HG03460 (cell line): ENCODE data around the gene CSF1.
"Not testable (repeated sequence)": the region's sequence is repeated elsewhere in the genome, so short reads cannot be mapped to it uniquely, and the experiment has no call there.

Experiments
- ATAC-seq: cut with Tn5 transposase; IDR thresholded peaks from one replicate; pipeline ENCODE4 v1.9.1; 2021; ENCODE audit not compliant: unreplicated experiment

CSF1 gene, protein sequence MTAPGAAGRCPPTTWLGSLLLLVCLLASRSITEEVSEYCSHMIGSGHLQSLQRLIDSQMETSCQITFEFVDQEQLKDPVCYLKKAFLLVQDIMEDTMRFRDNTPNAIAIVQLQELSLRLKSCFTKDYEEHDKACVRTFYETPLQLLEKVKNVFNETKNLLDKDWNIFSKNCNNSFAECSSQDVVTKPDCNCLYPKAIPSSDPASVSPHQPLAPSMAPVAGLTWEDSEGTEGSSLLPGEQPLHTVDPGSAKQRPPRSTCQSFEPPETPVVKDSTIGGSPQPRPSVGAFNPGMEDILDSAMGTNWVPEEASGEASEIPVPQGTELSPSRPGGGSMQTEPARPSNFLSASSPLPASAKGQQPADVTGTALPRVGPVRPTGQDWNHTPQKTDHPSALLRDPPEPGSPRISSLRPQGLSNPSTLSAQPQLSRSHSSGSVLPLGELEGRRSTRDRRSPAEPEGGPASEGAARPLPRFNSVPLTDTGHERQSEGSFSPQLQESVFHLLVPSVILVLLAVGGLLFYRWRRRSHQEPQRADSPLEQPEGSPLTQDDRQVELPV

DNA sequence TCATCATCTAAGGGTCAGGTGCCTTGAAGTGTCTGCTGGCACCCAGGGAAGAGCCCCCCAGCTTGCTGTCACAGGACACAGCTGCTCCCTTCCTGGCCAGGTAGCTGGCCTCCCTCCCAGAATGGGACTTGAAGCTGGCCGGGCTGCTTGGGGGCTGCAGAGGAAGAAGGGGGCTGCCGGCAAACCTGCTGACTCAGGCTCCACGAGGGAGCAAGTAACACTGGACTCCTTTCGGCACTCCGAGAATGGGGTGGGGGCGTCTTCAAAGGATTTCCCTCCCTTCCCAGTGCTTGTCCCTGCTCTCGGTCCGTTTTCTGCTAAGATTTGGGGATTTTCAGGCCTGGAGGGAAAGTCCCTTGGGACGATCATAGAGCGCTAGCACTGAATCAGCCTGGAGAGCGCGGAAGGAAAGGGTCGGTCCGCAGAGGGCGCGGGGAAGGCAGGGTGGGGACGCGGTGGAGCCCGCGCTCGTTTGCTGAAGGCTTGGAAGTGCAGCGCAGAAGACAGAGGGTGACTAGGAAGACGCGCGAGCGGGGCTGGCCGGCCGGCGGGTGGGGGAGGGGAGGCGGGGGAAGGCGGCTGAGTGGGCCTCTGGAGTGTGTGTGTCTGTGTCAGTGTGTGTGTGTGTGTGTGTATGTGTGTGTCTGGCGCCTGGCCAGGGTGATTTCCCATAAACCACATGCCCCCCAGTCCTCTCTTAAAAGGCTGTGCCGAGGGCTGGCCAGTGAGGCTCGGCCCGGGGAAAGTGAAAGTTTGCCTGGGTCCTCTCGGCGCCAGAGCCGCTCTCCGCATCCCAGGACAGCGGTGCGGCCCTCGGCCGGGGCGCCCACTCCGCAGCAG is at the start of gene CSF1:
Gene CSF1, plus strand, starts transcription at position 727 of the 840 bp plus-strand sequence. CDS start 175 bp downstream, outside the sequence.
- no peak for ATAC-seq

DNA sequence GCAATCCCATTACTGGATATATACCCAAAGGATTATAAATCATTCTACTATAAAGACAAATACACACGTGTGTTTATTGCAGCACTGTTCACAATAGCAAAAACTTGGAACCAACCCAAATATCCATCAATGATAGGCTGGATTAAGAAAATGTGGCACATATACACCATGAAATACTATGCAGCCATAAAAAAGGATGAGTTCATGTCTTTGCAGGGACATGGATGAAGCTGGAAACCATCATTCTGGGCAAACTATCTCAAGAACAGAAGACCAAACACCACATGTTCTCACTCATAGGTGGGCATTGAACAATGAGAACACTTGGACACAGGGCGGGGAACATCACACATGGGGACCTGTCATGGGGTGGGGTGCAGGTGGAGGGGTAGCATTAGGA is 49.0 kb upstream of the CSF1 start:
- not testable (repeated sequence) for ATAC-seq

DNA sequence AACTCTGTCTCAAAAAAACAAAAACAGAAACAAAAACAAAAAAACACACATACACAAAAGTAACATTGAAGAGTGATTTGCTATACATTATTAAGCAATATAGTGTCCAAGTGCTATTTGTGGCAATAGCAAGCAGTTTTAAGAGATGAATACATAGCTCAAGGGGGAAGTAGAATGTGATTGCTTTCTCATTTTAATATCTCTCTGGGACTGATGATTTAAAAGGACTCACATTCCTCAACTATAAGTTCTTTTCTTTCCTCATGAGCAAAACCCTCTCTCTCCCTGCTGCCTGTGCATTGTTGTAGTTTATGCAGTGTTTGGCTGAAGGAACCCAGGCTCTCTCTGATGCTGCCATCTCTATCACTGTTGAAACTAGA is 47.0 kb upstream of the CSF1 start:
- no peak for ATAC-seq

DNA sequence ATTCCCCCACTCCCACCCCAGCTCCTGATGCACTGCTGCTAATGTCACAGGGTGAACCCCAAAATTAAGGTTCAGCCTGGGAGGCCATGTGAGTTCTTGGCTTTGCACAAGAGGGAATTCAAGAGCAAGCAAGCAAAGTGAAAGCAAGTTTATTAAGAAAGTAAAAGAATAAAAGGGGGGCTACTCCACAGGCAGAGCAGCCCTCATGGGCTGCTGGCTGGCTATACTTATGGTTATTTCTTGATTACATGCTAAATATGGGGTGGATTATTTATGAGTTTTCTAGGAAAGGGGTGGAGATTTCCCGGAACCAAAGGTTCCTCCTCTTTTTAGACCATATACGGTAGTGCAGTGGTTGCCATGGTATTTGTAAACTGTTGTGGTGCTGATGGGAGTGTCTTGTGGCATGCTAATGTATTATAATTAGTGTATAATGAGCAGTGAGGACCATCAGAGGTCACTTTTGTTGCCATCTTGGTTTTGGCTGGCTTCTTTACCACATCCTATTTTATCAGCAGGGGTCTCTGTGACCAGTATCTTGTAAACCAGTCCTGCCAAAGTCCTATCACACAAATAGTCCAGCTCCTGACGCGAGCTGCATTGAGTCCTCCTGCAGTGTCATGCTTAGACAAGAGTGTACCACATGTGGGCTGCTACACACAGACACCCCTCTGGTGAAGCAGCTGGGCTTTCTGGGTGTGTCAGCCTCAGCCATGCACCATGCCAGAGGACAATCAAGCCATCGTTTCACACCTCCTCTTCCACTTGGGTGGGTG is 46.4 kb upstream of the CSF1 start:
- no peak for ATAC-seq

DNA sequence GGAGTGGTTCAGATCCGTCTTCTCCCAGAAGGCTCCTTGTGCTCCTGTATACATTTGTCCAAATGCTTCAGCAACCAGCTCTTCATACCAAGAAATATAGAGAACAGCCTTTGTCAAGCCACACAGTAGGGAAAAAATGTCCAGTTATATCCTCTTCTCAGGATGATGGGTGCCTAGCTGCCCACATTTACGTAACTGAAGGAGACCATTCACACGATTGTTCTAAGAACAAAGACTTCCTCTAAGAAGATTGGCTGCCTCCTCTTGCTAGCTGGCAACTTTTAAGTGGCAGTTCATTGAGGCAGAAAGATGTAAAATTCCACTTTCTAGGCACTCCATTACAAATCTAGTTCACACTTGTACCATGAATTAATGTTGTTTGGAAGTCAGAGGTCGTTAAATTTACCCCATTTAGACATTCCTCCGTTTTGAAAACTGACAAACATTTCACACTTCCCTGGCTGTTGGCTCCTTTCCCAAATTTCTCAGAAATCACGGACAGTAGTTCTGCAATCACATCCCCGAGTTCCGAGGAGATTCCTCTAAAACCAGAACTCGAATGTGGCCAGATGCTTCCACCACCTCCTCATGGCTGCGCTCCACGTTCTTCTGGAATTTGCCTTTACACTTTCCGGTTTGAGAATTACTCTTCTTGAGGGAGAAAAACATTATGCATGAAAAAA is 45.6 kb upstream of the CSF1 start:
- ATAC-seq, result no peak

DNA sequence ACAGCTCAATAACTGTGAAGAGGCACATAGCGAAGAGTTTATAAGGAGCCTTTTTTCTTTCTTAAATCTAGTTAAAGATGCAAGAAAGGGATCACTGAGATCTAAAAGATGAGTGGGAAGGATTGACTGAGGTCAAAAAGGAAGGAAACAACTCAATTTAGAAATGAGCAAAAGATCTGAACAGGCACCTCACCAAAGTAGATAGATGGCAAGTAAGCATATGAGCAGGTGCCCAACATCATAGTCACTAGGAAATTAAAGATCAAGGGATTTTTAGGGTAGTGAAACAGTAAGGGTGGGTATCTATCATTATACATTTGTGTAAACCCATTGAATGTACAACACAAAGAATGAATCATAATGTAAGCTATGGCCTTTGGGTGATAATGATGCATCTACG is 44.6 kb upstream of the CSF1 start:
- no peak for ATAC-seq

DNA sequence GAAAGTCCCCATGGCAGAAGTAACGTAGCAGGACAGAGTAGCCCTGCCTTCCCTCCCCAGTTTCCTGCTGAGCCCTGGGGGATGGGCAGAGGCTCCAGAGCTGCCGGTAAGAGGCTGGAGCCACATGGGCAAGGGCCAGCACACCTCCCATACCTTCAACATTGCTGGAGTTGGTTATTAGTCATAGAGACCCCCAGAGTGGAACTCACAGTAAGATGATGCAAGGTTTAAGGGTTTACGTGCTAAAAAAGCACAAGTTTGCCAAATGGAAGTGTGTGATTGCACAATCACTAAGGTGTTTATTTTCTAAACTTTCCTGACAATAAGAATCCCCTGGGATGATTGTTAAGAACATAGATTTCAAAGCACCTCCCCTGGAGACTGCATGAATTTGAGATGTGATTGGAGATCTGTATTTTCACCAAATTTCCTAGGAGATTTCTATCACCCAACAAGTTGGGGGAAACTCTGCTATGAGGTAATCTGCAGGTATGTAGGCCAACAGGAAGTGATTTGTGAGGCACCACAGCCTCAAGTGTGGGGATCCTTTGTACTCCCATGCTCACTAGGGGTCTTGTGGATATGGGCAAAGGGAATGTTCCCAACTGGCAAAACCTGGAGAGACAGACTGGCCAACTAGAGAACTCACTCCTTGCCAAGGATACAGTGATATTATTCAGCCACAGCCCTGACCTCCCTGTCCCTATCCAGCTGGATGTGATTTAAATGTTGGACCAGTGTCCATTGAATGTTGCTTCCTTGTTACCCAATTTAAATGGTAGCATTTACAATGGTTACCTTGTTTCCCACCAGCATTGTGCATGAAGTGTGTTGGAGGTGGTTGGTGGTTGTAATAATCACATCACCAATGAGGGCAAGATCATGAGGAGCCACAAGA is 37.1 kb upstream of the CSF1 start:
- no peak for ATAC-seq

DNA sequence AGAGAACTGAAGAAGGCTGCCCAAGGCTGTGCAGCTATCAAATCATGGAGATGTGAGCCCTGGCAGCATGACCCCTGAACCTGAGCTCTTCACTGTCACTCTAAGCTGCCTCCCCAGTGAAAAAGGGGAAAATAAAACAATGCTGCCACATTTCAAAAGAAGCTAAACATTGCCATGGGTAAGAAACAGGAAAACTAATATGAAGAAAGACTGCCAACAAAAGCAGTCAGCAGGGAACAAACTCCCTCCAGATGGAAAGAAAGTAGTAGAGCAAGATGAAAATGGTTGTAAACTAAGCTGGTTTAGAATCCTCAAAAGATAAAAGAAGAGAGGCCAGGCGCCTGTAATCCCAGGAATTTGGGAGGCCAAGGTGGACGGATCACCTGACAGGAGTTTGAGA is 36.2 kb upstream of the CSF1 start:
- no peak for ATAC-seq

DNA sequence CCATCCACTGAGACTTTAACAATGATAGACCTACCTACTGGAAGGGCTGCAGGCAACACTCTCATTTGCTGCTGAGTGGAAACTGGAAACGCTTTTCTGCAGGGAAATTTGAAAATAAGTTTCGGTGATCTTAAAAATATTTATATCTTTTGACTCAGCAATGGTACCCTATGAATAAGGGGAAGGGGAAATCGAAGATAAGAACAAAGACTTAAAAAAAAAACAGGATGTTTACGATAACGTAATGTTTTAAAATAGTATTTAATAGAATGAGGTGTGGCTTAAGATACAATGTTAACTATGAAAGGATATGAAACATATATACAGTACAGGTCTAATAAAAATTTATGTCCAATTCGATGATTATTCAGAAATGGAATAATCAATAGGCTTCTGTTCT is 34.8 kb upstream of the CSF1 start:
- no peak for ATAC-seq

DNA sequence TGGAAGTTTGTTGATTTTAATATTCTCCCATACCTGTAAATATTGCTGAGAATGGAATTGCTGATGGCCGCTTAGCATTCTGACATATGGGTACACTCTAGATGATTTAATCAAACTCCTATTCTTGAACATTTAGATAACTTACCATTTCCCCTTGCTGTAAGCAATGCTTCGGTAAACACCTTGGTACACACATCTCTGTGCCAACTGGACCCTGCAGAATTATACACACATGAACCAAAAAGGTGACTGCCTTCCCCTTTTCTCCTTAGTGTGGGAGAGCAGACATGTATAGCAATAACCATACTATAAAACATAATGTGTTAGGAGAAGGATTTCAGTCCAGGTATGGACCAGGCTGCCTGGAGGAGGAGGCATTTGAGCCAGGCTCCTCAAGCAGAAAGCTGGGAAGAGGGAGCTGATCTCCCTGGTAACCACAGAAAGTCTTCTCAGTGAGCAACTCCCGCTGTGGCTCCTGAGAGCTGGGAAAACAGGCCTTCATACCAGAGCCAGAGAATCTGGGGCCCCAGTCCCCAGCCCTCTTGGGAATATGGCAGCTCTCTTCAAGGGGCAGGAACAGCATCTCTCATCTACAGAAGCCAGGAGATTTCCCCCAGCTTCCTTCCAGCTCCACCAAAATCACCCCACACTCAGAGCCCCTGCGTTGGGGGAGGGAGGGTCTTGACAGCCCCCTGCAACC is 33.9 kb upstream of the CSF1 start:
- ATAC-seq, result no peak

DNA sequence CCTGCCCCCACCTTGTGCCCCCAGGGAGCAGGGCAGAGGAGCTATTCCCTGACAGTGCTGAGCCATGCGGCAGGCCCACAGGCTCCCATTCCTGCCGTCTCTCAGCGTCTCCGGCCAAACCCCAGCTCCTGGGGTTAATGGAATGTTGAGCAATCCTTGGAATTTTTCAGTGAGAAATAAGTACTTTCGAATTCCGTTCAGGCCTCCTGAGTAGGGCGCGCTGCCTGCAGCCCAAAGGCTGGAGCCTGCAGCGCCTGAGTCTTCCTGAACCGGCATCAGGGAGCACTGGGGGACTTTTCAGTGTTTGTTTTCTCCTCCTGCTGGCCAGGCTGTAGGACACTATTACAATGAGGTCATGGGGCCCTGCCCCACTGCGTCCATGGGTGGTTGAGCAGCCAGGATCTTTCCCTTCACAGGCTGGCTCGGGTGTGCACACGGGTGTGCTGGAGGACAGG is 33.3 kb upstream of the CSF1 start:
- ATAC-seq, result no peak

DNA sequence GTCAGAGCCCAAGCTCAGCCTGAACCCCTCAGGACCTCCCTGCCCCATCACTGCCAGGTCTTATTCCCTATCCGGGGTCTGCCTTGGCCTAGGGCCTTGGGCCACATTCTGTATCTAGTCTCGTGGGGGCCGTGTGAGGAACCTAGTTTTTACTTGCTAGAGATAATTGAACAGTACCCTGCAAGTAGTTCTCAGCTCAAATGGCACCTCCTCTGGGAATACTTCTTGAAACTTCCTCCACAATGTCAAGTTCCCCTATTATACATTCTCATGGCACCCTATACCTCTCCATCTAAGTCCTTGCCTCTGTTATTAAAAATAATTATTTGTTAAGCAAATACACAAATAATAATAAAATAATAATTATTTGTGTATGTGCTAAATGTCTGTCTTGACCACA is 32.9 kb upstream of the CSF1 start:
- ATAC-seq, result no peak

DNA sequence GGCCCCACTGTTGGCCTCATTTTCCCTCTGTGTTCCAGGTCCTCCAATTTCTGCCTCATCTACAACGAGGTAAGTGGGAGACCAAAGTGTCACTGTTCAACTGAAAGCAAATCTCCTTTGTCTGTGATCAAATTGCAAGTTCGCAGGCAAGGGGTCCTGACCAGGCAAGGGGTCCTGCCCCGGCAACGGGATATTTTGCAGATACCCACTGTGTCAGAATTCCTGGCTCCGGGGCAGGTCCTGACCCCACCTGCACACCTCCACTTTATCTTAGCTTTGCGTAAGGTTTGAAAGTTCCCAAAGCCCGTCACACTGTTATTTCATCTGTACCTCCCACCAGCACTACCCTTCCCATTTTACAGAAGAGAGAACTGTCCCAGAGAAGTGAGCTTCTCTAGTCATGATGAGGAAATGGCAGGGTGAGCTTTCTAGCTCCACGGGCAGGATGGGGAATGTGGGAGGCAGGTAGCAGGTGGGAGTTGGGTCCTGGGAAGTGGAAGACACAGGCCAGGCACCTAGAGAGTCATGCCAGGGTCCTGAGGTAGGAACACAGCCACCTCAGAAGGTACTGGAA is 32.0 kb upstream of the CSF1 start:
- no peak for ATAC-seq

DNA sequence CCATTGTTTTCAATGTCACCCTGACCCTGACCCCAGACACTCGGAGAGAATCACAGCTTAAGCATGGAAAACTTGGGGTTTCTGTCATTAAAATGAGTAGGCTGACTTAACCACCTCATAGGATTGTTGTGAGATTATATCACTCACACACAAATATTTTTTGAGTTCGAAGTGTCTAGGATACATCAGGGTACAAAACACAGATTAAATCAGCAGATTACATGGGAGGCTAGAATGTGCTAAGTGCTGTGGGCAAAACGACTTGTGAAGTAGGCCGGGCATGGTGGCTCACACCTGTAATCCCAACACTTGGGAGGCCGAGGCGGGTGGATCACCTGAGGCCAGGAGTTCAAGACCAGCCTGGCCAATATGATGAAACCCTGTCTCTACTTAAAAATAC is 31.3 kb upstream of the CSF1 start:
- ATAC-seq, result not testable (repeated sequence)

DNA sequence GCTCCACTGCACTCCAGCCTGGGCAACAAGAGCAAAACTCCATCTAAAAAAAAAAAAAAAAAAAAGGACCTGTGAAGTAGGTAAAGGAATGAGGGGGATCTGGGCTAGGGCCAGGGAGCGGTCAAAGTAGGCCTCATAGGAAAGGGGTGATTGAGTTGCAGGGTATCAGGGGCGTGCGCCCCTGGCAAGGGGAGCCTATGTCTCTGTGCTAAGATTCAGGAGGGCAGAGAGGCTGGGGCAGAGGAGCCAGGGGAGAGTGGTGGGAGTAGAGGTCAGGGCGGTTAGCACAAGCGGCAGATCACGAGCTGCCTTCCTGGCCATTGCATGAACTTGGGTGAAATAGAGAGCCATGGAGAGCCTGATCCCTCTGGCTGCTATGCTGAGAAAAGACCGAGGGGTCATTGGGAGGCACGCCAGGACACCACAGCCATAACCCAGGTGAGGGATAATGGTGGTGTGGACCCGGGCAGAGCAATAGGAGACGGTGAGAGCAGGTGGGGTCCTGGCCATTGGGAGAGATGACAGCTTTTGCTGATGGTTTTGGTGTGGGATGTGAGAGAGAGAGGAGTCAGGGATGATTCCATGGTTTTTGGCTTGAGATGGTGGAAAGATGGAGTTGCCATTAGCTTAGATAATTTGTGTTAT is 30.6 kb upstream of the CSF1 start:
- ATAC-seq, result no peak

DNA sequence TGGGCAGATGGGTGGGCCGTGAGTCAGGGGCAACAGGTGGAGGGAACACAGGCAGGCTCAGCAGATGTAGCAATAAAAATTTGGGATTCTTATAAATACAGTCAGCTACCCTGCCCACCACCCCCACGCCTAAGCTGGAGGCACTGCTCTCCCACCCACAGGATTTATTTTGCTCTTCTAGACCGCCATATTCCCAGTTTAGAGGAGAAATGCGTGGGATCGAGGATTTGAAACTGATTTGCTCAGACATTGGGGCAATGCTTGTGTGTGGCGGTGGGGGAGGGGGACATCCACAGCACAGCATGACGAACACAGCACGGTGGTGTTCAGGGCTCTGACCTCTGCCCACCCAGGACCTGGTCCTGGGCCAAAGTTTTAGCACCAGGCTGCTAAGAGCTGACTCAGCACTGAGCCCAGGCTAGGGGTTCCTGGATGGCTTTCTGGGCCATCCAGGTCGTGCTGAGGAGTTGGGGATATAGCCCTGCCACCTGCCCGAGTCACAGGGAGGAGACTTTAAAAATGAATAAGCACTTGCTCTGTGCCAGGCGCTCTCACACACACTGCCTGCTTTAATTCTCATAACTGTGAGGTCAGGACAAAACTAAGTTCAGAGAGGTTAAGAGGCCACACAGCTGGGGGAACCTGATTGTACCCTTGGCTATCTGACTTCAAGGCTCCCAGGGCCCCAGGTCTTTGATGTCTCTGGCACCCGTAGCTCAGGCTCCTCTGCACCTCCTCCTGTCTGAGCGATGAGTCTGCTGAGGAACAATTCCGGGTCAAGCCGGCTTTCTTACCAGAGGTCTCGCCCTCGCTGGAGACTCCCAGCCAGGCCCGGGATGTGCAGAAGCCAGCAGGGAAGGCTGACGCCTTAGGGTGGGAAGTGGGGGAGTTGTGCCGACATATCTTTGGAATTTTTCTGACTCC is 29.4 kb upstream of the CSF1 start:
- no peak for ATAC-seq

DNA sequence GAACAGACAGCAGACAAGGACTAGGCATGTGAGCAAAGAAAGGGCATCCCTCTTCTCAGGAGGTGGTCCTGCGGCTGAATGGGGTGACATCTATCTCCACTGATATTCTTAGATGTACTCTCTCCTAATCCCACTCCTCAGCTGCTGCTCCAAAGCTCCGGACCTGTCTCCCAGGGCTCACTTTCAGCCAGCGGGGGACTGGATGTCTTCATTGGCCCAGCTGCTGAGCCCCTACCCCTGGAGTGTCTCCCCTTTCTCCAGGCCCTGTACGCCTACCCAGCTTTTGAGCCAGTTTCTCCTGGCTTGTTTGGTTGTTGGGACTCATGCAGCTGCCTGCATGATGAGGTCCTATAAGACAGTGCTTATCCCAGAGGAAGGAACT is 28.8 kb upstream of the CSF1 start:
- no peak for ATAC-seq
